HepG2 (cell line): ENCODE measurements around the gene ZMIZ1.

Experiments
- AGO1 ChIP-seq: fragments of 200-400 bp; formaldehyde crosslinking; IDR thresholded peaks from 2 replicates; pipeline ENCODE4 v1.6.1; 2017; ENCODE audit warnings: mild to moderate bottlenecking, low read depth, low read length, moderate library complexity; ENCODE audit not compliant: poor library complexity, severe bottlenecking
- CHCHD3 ChIP-seq: sonication (generic); formaldehyde crosslinking; IDR thresholded peaks from 2 replicates; pipeline ENCODE4 v1.8.0; 2022; ENCODE audit warnings: mild to moderate bottlenecking, missing genetic modification reagents, moderate library complexity
- REPIN1 ChIP-seq: sonication (generic); formaldehyde crosslinking; IDR thresholded peaks from 2 replicates; pipeline ENCODE4 v1.8.0; 2022; ENCODE audit warnings: missing genetic modification reagents, low read depth, mild to moderate bottlenecking, borderline replicate concordance
- ZBTB33 ChIP-seq: sonication (generic); formaldehyde crosslinking; IDR thresholded peaks from 2 replicates; pipeline ENCODE4 v1.4.0; 2020; ENCODE audit warnings: missing genetic modification reagents

GRCh38 chr10:79313320-79313719 lies 244.6 kb downstream of the ZMIZ1 start:
- TF ChIP-seq CHCHD3 (CRISPR knock-in tag), result no peak
- TF ChIP-seq REPIN1, result no peak
- TF ChIP-seq AGO1, result no peak
- no peak for TF ChIP-seq ZBTB33 (CRISPR knock-in tag)
